Putamen (tissue), 1 donor: ENCODE results near the gene PALD1.

Experiments
- DNase-seq: peaks from one replicate; pipeline ENCODE4 v3.0.0-alpha.2; 2016; ENCODE audit warnings: low spot score

The PALD1 gene

GRCh38 chr10:70457759-70458305 is 20.7 kb upstream of the PALD1 start:
- DNase-seq, result no peak

- no peak for DNase-seq
These were observed 20.1 kb upstream of the PALD1 start for GRCh38 chr10:70458329-70459060.

- no peak for DNase-seq
These were observed 19.4 kb upstream of the PALD1 start for GRCh38 chr10:70459061-70459773.

GRCh38 chr10:70459774-70460490 is 18.6 kb upstream of the PALD1 start:
- no peak for DNase-seq

- peak; percentile 57 for DNase-seq
These were observed 16.9 kb upstream of the PALD1 start for GRCh38 chr10:70461397-70462348.

GRCh38 chr10:70462349-70462984 is 16.1 kb upstream of the PALD1 start:
- peak; percentile 71 for DNase-seq

- no peak for DNase-seq
These were observed 13.3 kb upstream of the PALD1 start for GRCh38 chr10:70465278-70465677.

- no peak for DNase-seq
These were observed 12.7 kb upstream of the PALD1 start for GRCh38 chr10:70465832-70466231.

DNA sequence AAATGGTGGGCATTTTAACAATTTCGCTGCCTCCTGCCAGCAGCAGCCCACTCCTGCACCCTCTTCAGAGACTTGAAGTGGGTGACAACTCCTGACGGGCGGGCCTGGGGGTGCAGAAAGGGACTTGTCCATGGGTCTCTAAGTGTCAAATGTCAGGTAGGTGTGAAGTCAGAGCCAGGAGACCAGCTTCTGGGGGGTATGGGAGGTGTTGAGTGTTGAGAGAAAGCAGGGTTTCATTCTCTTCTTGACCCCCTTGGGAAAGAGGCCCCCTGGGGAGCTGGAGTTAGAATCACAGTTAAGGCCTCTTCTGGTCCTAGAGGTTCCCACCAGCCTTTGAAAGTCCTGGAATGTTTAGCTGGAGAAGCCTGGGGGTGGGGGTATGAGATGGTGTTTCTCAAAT is 11.6 kb upstream of the PALD1 start:
- no peak for DNase-seq

- no peak for DNase-seq
These were observed 5.6 kb upstream of the PALD1 start for GRCh38 chr10:70472799-70473454.

DNA sequence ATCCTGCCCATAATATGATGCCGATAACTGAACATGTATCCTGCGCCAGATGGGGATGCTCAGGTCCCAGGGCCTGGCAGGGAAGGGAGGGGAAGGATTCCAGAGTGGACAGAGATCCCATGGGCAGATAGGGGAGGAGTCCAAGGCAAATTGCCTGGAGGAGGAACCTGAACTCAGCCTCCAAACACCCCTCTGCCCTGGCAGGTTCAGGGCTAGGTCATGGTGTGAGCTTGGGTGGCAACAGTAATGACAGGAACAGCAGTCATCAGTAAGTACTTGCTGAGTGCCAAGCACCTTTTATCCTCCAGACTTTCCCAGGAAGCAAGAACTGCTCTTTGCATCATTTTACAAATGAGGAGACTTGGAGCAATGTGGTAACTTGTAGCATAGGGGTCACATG is 3.8 kb upstream of the PALD1 start:
- DNase-seq, result no peak

- no peak for DNase-seq
These were observed 2.9 kb upstream of the PALD1 start for GRCh38 chr10:70475661-70476060.

- no peak for DNase-seq
These were observed 2.1 kb upstream of the PALD1 start for GRCh38 chr10:70476249-70477035.

- no peak for DNase-seq
These were observed 855 bp upstream of the PALD1 start for GRCh38 chr10:70477661-70478162.

DNA sequence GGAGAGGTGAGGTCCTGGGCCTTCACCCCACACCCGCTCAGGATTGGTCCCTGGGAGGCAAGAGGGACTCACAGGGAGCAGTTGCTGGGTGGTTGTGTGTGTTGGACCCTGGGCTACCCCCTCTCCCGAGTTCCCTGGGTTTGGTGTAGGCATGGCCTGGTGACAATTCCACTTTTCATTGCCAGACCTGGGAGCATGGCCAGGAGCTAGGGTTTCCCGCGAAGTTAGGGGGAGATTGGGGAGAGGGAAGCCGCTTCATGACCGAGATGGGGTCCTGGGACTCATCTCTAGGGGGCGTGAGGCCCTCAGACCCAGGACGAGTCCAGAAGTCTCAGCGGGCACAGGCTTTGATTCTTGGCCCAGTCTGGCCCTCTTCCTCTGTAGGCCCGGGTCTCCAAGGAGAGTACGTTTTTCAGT is 606 bp downstream of the PALD1 start:
- no peak for DNase-seq

DNA sequence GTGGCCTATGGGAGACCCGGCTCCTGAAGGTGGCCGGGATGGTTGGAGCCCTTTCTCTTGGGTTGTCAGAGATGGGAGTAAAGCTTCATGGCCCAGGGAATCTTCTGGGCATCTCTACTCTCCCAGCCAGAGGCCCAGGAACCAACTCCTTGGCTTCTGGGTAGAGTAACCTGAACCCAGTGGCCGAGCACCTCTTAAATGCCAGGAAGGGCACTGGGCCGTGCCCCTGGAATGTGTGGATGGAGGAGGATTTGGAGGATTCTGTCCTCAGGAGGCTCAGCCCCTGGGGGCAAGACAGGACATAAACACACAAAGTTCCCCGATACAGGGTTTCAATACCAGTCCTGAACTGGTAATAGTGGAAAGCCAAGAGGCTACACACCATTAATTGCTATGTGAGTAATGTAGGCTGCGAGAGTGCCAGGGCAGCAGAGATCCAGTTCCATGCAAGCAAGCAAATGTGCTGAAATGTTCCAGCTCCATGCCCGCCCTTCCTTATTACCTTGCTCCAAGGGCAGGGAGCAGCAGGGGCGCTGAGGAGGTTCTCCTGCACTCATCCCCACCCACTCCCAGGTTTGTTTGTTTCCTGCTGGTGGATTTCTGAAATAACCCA is 1.2 kb downstream of the PALD1 start:
- DNase-seq, result no peak

- no peak for DNase-seq
These were observed 1.8 kb downstream of the PALD1 start for GRCh38 chr10:70480239-70480861.

DNA sequence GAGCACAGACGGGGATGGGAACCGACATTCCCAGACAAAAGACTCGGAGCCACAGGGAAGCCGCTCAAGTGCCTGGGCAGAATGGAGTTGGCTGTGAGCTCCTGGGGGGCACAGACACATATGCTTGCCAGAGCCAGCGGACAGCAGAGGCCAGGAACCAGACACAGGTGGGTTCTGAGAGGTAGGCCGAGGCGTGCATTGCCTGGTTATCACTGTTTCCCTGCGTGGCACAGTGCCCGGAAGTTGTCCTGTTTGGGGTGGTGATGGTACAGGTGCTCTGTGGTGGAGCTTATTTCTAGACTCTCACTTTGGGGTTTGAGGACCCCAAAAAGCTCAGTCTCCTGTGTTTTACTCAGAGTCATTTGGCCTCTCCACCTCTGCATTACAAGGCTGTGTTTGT is 2.5 kb downstream of the PALD1 start:
- DNase-seq, result no peak
